Activated CD8-positive, alpha-beta memory T cell treated with anti-CD3 and anti-CD28 coated beads, Interleukin-2, amount 50 U/mL, for 1 hour (primary cell): Measurements from ENCODE around the gene CASP8.

ENCODE experiments used
- DNase-seq: peaks from one replicate; pipeline ENCODE4 v3.0.0-alpha.2; 2020; ENCODE audit errors: extremely low read depth

CASP8 gene

GRCh38 chr2:201242571-201243277 lies 17.6 kb upstream of the CASP8 start:
- no peak for DNase-seq

GRCh38 chr2:201244829-201245228 lies 15.5 kb upstream of the CASP8 start:
- DNase-seq = no peak

- DNase-seq = no peak
These were observed 14.1 kb upstream of the CASP8 start for GRCh38 chr2:201246280-201246679.

- DNase-seq = no peak
These were observed 12.0 kb upstream of the CASP8 start for GRCh38 chr2:201248288-201248844.

GRCh38 chr2:201249889-201250288 lies 10.4 kb upstream of the CASP8 start:
- no peak for DNase-seq

GRCh38 chr2:201250741-201251140 lies 9.6 kb upstream of the CASP8 start:
- DNase-seq = no peak

GRCh38 chr2:201254081-201254730 lies 6.1 kb upstream of the CASP8 start:
- DNase-seq = no peak

GRCh38 chr2:201255408-201256033 lies 4.8 kb upstream of the CASP8 start:
- no peak for DNase-seq

- no peak for DNase-seq
These were observed 4.3 kb upstream of the CASP8 start for GRCh38 chr2:201256082-201256481.

GRCh38 chr2:201257381-201257955 lies 2.9 kb upstream of the CASP8 start:
- DNase-seq = no peak

- DNase-seq = peak; percentile 96
These were observed 2.2 kb upstream of the CASP8 start for GRCh38 chr2:201257956-201258665.

GRCh38 chr2:201258666-201259615 lies 1.4 kb upstream of the CASP8 start:
- DNase-seq = no peak

- no peak for DNase-seq
These were observed 1.1 kb downstream of the CASP8 start for GRCh38 chr2:201261471-201261870.

- DNase-seq = no peak
These were observed 1.6 kb downstream of the CASP8 start for GRCh38 chr2:201261906-201262305.

GRCh38 chr2:201262718-201263117 lies 2.4 kb downstream of the CASP8 start:
- DNase-seq = no peak

GRCh38 chr2:201263779-201264178 lies 3.4 kb downstream of the CASP8 start:
- DNase-seq = no peak

GRCh38 chr2:201264472-201265173 lies 4.3 kb downstream of the CASP8 start:
- no peak for DNase-seq

- DNase-seq = no peak
These were observed 6.3 kb downstream of the CASP8 start for GRCh38 chr2:201266629-201267028.

GRCh38 chr2:201267278-201268030 lies 7.1 kb downstream of the CASP8 start:
- DNase-seq = no peak
